CD8-positive, alpha-beta memory T cell (primary cell): ENCODE data around the gene TMEM203. TPM values are rescaled to one million over a fixed set of nuclear protein-coding genes. Genes with fewer than 3 reads are reported as not detected.
A peak's percentile ranks its signal among the peaks of the same experiment; 100 is the strongest.

ENCODE experiments used
- CTCF ChIA-PET: fragments of 350-600 bp; sonication (Branson Sonifier 250); formaldehyde crosslinking; loops from one replicate; lab custom pipeline; 2021; ENCODE audit warnings: antibody characterized with exemption; lab: Charles Lee
- POLR2A ChIA-PET: fragments of 350-600 bp; sonication (Branson Sonifier 250); formaldehyde crosslinking; loops from one replicate; lab custom pipeline; 2021; ENCODE audit warnings: antibody characterized with exemption; lab: Charles Lee
- DNase-seq, 5 donors: peaks; one replicate each; pipeline versions ENCODE4 v3.0.0 to v3.0.0-alpha.2; 2020 to 2022; ENCODE audit warnings: mixed read lengths in 1 of 5
- H3K27ac ChIP-seq: one replicate; pipeline ENCODE4 v1.7.0; 2013; ENCODE audit warnings: low read depth, mild to moderate bottlenecking, low read length, moderate library complexity
- H3K27me3 ChIP-seq: 2 replicates; pipeline ENCODE4 v1.7.0; 2013; ENCODE audit warnings: low read length, mild to moderate bottlenecking; ENCODE audit not compliant: insufficient read depth, poor library complexity, severe bottlenecking
- H3K36me3 ChIP-seq: 2 replicates; pipeline ENCODE4 v1.7.0; 2013; ENCODE audit warnings: mild to moderate bottlenecking, low read length, moderate library complexity; ENCODE audit not compliant: insufficient read depth
- H3K4me1 ChIP-seq: 2 replicates; pipeline ENCODE4 v1.7.0; 2013; ENCODE audit warnings: mild to moderate bottlenecking, low read length, moderate library complexity; ENCODE audit not compliant: insufficient read depth
- H3K4me3 ChIP-seq: 2 replicates; pipeline ENCODE4 v1.7.0; 2013; ENCODE audit warnings: mild to moderate bottlenecking, low read length
- H3K9me3 ChIP-seq: 2 replicates; pipeline ENCODE4 v1.7.0; 2013; ENCODE audit warnings: mild to moderate bottlenecking, low read length
- H3K27ac Mint-ChIP-seq, 8 donors: one replicate each; pipeline ENCODE4 v1.8.0; 2020 to 2021; ENCODE audit warnings: mixed read lengths in 8 of 8, mild to moderate bottlenecking in 6 of 8, inconsistent platforms in 3 of 8, moderate library complexity in 3 of 8
- H3K27me3 Mint-ChIP-seq, 2 donors: one replicate each; pipeline ENCODE4 v1.8.0; 2020 to 2021; ENCODE audit warnings: mixed read lengths in 2 of 2, mild to moderate bottlenecking in 1 of 2, moderate library complexity in 1 of 2
- H3K36me3 Mint-ChIP-seq, 3 donors: one replicate each; pipeline ENCODE4 v1.8.0; 2020 to 2021; ENCODE audit warnings: mixed read lengths in 3 of 3, inconsistent platforms in 1 of 3, mild to moderate bottlenecking in 1 of 3
- H3K4me1 Mint-ChIP-seq, 3 donors: one replicate each; pipeline ENCODE4 v1.8.0; 2020 to 2021; ENCODE audit warnings: mixed read lengths in 3 of 3, inconsistent platforms in 1 of 3, mild to moderate bottlenecking in 1 of 3
- H3K4me3 Mint-ChIP-seq, 7 donors: one replicate each; pipeline ENCODE4 v1.8.0; 2020 to 2021; ENCODE audit warnings: mixed read lengths in 7 of 7, mild to moderate bottlenecking in 6 of 7, moderate library complexity in 4 of 7, inconsistent platforms in 2 of 7
- H3K9me3 Mint-ChIP-seq, 5 donors: one replicate each; pipeline ENCODE4 v1.8.0; 2020 to 2022; ENCODE audit warnings: mixed read lengths in 5 of 5, mild to moderate bottlenecking in 3 of 5, moderate library complexity in 2 of 5, inconsistent platforms in 1 of 5
- polyA plus RNA-seq: library from polyadenylated mRNA; unstranded; fragments of 300-500 nt; fragmentation: Illumina TruSeq; gene quantifications from one replicate; pipeline ENCODE4 v1.2.3, GENCODE V29; 2021
- total RNA-seq, 2 experiments: library from RNA; stranded (reverse); gene quantifications; one replicate each; pipeline ENCODE4 v1.2.3, GENCODE V29; 2021

The TMEM203 gene
- total and polyA plus RNA-seq, 3 experiments from 2014 or later = 51.5 to 134 (median 53.9) TPM

GRCh38 chr9:137190315-137190856 lies 15.1 kb downstream of the TMEM203 start:
- Histone ChIP-seq H3K27me3 (no peaks in the 10 kb centered on the region), H3K4me1 (peaks cover 33% of the 10 kb centered on the region), H3K9me3 (no peaks in the 10 kb centered on the region), H3K27ac (no peak overlapping the region), H3K36me3 (peaks cover 4% of the 10 kb centered on the region), H3K4me3 (no peak overlapping the region)
- Mint-ChIP-seq H3K9me3 (no peaks in the 10 kb centered on the region), H3K4me1 (peaks cover 24 to 47% (median 26%) of the 10 kb centered on the region in 3 donors), H3K36me3 (peaks cover 0 to 40% (median 2%) of the 10 kb centered on the region in 3 donors), H3K27ac (peak overlapping the region in 5 of 8 donors; percentile 70 to 85 (median 80)), H3K4me3 (peak overlapping the region; percentile 32 to 90 (median 71)), H3K27me3 (no peaks in the 10 kb centered on the region)
- DNase-seq = no peak
- CTCF ChIA-PET = interaction anchor here (1.9 to 3.1 kb wide), 4 partner anchors 8 to 46 kb away, joined by 7 to 23 read pairs (median 11); partner anchors contain the start of genes CYSRT1, RNF224 and TPRN
- POLR2A ChIA-PET = interaction anchor here (1.3 kb wide), 1 partner anchor 707 kb away, joined by 3 read pairs; no protein-coding TSS in a partner anchor

DNA sequence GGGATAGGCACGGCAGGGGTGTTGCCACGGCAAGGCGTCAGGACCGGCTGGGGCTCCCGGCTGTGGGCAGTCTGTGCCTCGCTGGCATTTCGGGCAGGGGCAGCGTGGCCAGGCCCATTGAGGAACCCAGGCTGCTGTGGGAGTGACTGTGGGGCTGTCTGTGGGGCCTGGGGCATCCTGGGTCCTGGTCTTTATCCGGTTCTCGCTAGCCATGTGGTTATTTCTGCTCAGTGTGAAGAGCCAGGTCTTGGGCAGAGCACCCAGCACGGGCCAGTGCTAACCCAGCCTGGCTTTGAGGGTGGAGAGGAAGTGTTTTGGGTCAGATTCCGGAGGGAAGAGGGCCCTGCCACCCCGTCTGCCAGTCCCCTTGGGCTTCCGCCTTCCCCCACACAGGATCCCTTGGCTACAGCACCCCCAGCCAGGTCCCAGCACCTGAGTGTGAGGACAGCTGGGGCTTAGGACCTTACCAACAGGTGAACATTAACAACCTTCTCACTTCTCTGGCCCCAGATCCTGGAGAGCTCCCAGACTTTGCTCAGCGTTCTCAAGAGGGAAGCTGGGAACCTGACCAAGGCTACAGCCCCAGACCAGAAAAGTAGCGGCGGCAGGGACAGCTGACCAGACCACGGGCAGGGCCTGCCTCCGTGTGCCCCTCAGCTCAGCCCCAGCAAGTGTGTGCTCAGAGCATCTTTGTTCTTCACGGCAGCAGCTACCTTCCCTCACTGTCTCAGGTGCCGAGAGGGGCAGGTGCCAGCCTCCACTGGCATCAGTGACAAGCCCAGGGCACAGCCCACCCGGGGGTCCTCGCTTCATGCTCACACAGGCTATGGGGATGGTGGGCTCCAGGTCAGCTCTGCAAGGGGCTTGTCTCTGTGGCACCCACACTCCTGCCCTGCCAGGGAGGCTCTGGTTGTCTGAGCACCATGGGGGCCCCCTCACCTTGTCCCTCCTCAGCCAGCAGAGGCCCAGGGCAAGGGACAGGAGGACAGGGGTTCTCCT lies 15.9 kb downstream of the TMEM203 start:
- peaks cover 0 to 46% (median 2%) of the 10 kb centered on the region in 3 donors for H3K36me3 Mint-ChIP-seq
- POLR2A ChIA-PET = interaction anchor here (0.6 to 2.3 kb wide), 13 partner anchors 9 to 706 kb away, joined by 3 to 20 read pairs (median 4); partner anchors contain the start of genes DPP7, NDOR1, RNF208 and TMEM203

DNA sequence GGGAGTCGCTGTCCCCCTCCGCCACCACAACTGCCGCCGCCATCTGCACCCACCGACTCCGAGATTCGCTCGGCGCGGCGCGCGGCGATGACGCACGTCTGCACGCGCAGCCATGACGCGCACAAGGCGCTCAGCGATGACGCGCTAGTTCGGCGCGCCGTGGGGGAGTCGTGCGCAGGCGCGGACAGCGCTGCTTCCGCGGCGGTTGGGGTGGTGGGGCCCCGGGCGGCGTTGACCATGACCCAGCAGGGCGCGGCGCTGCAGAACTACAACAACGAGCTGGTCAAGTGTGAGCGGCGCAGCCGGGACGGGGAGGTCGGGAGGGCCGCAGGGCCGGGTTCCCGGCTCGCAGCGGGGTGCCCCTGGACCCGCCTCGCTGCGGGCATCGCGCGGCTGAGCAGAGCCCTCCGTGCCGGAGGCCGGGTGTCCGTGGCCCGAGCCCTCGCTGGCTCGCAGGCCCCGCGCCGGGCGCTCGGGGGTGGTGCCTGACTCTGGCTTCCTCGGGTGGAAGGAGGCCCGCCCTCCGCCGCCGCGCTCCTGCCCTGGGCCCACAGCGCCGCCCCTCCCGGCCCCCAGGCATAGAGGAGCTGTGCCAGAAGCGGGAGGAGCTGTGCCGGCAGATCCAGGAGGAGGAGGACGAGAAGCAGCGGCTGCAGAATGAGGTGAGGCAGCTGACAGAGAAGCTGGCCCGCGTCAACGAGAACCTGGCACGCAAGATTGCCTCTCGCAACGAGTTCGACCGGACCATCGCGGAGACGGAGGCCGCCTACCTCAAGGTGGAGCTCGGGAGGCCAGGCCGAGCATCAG lies 16.8 kb downstream of the TMEM203 start, which contains the start of the genes ANAPC2 and SSNA1:
TSS of gene ANAPC2 (minus strand) at position 71 of the 807 bp plus-strand sequence. CDS start at position 43, 28 bp downstream.
TSS of gene SSNA1 (plus strand) at position 187 of the 807 bp plus-strand sequence. CDS start at position 238, 51 bp downstream.
- Histone ChIP-seq H3K27me3 (no peaks in the 10 kb centered on the region), H3K9me3 (no peaks in the 10 kb centered on the region), H3K4me1 (peaks cover 33% of the 10 kb centered on the region), H3K27ac (peak within 1 kb of the TSS; percentile 94), H3K4me3 (peak within 1 kb of the TSS; percentile 91), H3K36me3 (peaks cover 4% of the 10 kb centered on the region)
- POLR2A ChIA-PET = interaction anchor here (0.6 to 2.3 kb wide), 15 partner anchors 8 to 705 kb away, joined by 3 to 20 read pairs (median 4); partner anchors contain the start of genes DPP7, NDOR1, RNF208 and TMEM203
- Mint-ChIP-seq H3K4me1 (peaks cover 28 to 56% (median 28%) of the 10 kb centered on the region in 3 donors), H3K36me3 (peaks cover 0 to 55% (median 6%) of the 10 kb centered on the region in 3 donors), H3K4me3 (peak within 1 kb of the TSS; percentile 90 to 98 (median 92)), H3K9me3 (no peaks in the 10 kb centered on the region), H3K27ac (peak within 1 kb of the TSS; percentile 85 to 99 (median 96)), H3K27me3 (no peaks in the 10 kb centered on the region)
- CTCF ChIA-PET = interaction anchor here (0.7 to 3.1 kb wide), 15 partner anchors 9 to 383 kb away, joined by 3 to 23 read pairs (median 5); partner anchors contain the start of genes CYSRT1, RNF224, TPRN and TUBB4B
- peak; percentile 89 to 94 (median 90) for DNase-seq

More for the DNA sequence above, 15.9 kb downstream of the TMEM203 start:
- Histone ChIP-seq H3K4me3 (peak overlapping the region; percentile 91), H3K36me3 (peaks cover 4% of the 10 kb centered on the region), H3K27ac (peak overlapping the region; percentile 94), H3K4me1 (peaks cover 33% of the 10 kb centered on the region), H3K27me3 (no peaks in the 10 kb centered on the region), H3K9me3 (no peaks in the 10 kb centered on the region)
- peak overlapping the region; percentile 90 to 98 (median 92) for H3K4me3 Mint-ChIP-seq
- no peaks in the 10 kb centered on the region for H3K9me3 Mint-ChIP-seq
- no peak for DNase-seq
- peaks cover 24 to 50% (median 26%) of the 10 kb centered on the region in 3 donors for H3K4me1 Mint-ChIP-seq
- CTCF ChIA-PET = interaction anchor here (0.7 to 3.1 kb wide), 15 partner anchors 8 to 384 kb away, joined by 3 to 23 read pairs (median 5); partner anchors contain the start of genes CYSRT1, RNF224, TPRN and TUBB4B
- peak overlapping the region; percentile 85 to 99 (median 96) for H3K27ac Mint-ChIP-seq
- H3K27me3 Mint-ChIP-seq = no peaks in the 10 kb centered on the region

- H3K4me3 ChIP-seq = peak overlapping the region; percentile 91
- Mint-ChIP-seq H3K4me1 (peaks cover 28 to 56% (median 28%) of the 10 kb centered on the region in 3 donors), H3K36me3 (peaks cover 0 to 61% (median 6%) of the 10 kb centered on the region in 3 donors), H3K9me3 (no peaks in the 10 kb centered on the region), H3K27ac (peak overlapping the region; percentile 85 to 95 (median 93)), H3K4me3 (peak overlapping the region; percentile 89 to 98 (median 92)), H3K27me3 (no peaks in the 10 kb centered on the region)
- peaks cover 33% of the 10 kb centered on the region for H3K4me1 ChIP-seq
- no peak for DNase-seq
- CTCF ChIA-PET = interaction anchor here (1.3 to 3.1 kb wide), 6 partner anchors 12 to 92 kb away, joined by 3 to 23 read pairs (median 6); partner anchors contain the start of genes CYSRT1, RNF224, TPRN and TUBB4B
- H3K9me3 ChIP-seq = no peaks in the 10 kb centered on the region
- POLR2A ChIA-PET = interaction anchor here (0.6 to 2.3 kb wide), 8 partner anchors 13 to 824 kb away, joined by 3 to 20 read pairs (median 4); partner anchors contain the start of genes RNF208 and TPRN
- peaks cover 8% of the 10 kb centered on the region for H3K36me3 ChIP-seq
- H3K27ac ChIP-seq = peak overlapping the region; percentile 94
- no peaks in the 10 kb centered on the region for H3K27me3 ChIP-seq
These were observed 17.4 kb downstream of the TMEM203 start for GRCh38 chr9:137188086-137188489.

DNA sequence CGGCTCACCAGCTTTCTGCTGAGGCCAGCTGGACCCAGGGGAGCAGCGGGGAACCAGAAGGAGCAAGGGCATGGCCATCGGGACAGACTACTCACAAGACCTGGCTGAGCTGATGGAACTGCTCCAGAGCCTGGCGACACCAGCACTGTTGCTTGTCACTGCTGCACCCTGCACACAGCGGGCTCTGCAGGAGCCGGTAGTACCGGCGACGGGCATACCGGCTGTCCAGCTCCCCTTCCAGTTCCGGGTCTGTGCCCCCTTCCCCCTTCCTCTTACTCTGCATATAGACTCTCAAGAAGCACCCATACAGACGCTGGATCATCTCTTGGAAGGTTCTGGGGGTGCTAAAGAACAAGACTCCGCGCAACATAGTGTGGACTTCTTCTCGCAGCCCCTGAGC lies 18.1 kb downstream of the TMEM203 start:
- Mint-ChIP-seq H3K4me3 (peak overlapping the region; percentile 89 to 98 (median 92)), H3K36me3 (peaks cover 0 to 68% (median 8%) of the 10 kb centered on the region in 3 donors), H3K9me3 (no peaks in the 10 kb centered on the region), H3K27me3 (no peaks in the 10 kb centered on the region), H3K4me1 (peaks cover 28 to 56% (median 28%) of the 10 kb centered on the region in 3 donors), H3K27ac (peak overlapping the region; percentile 26 to 95 (median 88))
- Histone ChIP-seq H3K27me3 (no peaks in the 10 kb centered on the region), H3K4me1 (peaks cover 33% of the 10 kb centered on the region), H3K9me3 (no peaks in the 10 kb centered on the region), H3K27ac (peak overlapping the region; percentile 94), H3K4me3 (peak overlapping the region; percentile 91), H3K36me3 (peaks cover 12% of the 10 kb centered on the region)
- DNase-seq = no peak
- CTCF ChIA-PET = interaction anchor here (1.8 kb wide), 1 partner anchor 92 kb away, joined by 9 read pairs; no protein-coding TSS in a partner anchor
- POLR2A ChIA-PET = interaction anchor here (0.6 to 2.3 kb wide), 5 partner anchors 14 to 823 kb away, joined by 3 to 20 read pairs (median 3); partner anchors contain the start of gene TPRN

DNA sequence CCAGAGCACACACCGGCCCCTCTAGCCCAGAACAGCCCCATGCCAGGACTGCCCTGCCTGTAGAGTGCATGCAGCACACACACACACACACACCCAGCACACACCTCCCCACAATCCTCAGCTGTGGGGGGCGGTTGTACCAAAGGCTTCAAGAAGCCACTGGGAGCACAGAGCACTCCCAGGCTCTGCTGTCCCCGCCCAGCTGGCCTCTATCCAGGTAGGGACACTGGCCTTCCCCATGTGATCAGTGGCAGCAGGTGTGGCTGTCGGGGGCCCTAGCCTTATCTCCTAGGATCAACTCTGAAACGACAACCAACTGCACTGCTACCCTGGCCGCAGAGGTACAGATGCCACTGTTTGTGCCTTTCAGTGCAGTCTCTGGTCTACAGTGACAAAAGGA lies 19.1 kb downstream of the TMEM203 start:
- no peak for DNase-seq
- Histone ChIP-seq H3K27me3 (no peaks in the 10 kb centered on the region), H3K27ac (no peak overlapping the region), H3K4me1 (peaks cover 33% of the 10 kb centered on the region), H3K36me3 (peaks cover 12% of the 10 kb centered on the region), H3K4me3 (no peak overlapping the region), H3K9me3 (no peaks in the 10 kb centered on the region)
- Mint-ChIP-seq H3K27ac (peak overlapping the region in 4 of 8 donors; percentile 50 to 85 (median 76)), H3K4me1 (peaks cover 28 to 56% (median 30%) of the 10 kb centered on the region in 3 donors), H3K4me3 (peak overlapping the region; percentile 61 to 98 (median 92)), H3K9me3 (no peaks in the 10 kb centered on the region), H3K36me3 (peaks cover 0 to 76% (median 8%) of the 10 kb centered on the region in 3 donors), H3K27me3 (no peaks in the 10 kb centered on the region)
- CTCF ChIA-PET = no interaction called here
- POLR2A ChIA-PET = no interaction called here
